ENCODE results near the gene STPG3. TPM values are rescaled to one million over a fixed set of nuclear protein-coding genes. Genes with fewer than 3 reads are reported as not detected.

STPG3 gene
- total RNA-seq, 1 donor from 2014 or later = 0.78 TPM

- DNase-seq (ENCODE audit: extremely low spot score, unreplicated experiment) = peak; percentile 83
- Mint-ChIP-seq H3K9me3 (ENCODE audit: unreplicated experiment) (no peaks in the 10 kb centered on the region), H3K4me3 (ENCODE audit: unreplicated experiment) (no peak overlapping the region), H3K4me1 (ENCODE audit: unreplicated experiment) (peaks cover 32% of the 10 kb centered on the region), H3K27me3 (ENCODE audit: unreplicated experiment) (no peaks in the 10 kb centered on the region), H3K36me3 (ENCODE audit: unreplicated experiment) (peaks cover 13% of the 10 kb centered on the region), H3K27ac (ENCODE audit: unreplicated experiment) (no peak overlapping the region)
- no peak for TF ChIP-seq CTCF (IDR thresholded peaks at IDR 0.05)
Observed at GRCh38 chr9:137272241-137273094, 21.4 kb downstream of the STPG3 start.

GRCh38 chr9:137273095-137273490, 22.0 kb downstream of the STPG3 start:
- no peak overlapping the region for H3K4me3 Mint-ChIP-seq (ENCODE audit: unreplicated experiment)
- H3K27ac Mint-ChIP-seq (ENCODE audit: unreplicated experiment) = no peak overlapping the region
- TF ChIP-seq CTCF (IDR thresholded peaks at IDR 0.05) = no peak
- no peaks in the 10 kb centered on the region for H3K27me3 Mint-ChIP-seq (ENCODE audit: unreplicated experiment)
- H3K9me3 Mint-ChIP-seq (ENCODE audit: unreplicated experiment) = no peaks in the 10 kb centered on the region
- peaks cover 36% of the 10 kb centered on the region for H3K4me1 Mint-ChIP-seq (ENCODE audit: unreplicated experiment)
- H3K36me3 Mint-ChIP-seq (ENCODE audit: unreplicated experiment) = peaks cover 13% of the 10 kb centered on the region
- no peak for DNase-seq (ENCODE audit: extremely low spot score, unreplicated experiment)

GRCh38 chr9:137273611-137274320, 22.7 kb downstream of the STPG3 start:
- no peak for TF ChIP-seq CTCF (IDR thresholded peaks at IDR 0.05)
- Mint-ChIP-seq H3K27ac (ENCODE audit: unreplicated experiment) (no peak overlapping the region), H3K4me1 (ENCODE audit: unreplicated experiment) (peaks cover 33% of the 10 kb centered on the region), H3K36me3 (ENCODE audit: unreplicated experiment) (peaks cover 13% of the 10 kb centered on the region), H3K27me3 (ENCODE audit: unreplicated experiment) (no peaks in the 10 kb centered on the region), H3K9me3 (ENCODE audit: unreplicated experiment) (no peaks in the 10 kb centered on the region), H3K4me3 (ENCODE audit: unreplicated experiment) (no peak overlapping the region)
- no peak for DNase-seq (ENCODE audit: extremely low spot score, unreplicated experiment)

GRCh38 chr9:137275203-137275587, 24.1 kb downstream of the STPG3 start:
- Mint-ChIP-seq H3K36me3 (ENCODE audit: unreplicated experiment) (peaks cover 5% of the 10 kb centered on the region), H3K9me3 (ENCODE audit: unreplicated experiment) (no peaks in the 10 kb centered on the region), H3K4me3 (ENCODE audit: unreplicated experiment) (no peak overlapping the region), H3K27me3 (ENCODE audit: unreplicated experiment) (no peaks in the 10 kb centered on the region), H3K27ac (ENCODE audit: unreplicated experiment) (peak overlapping the region; percentile 64), H3K4me1 (ENCODE audit: unreplicated experiment) (peaks cover 26% of the 10 kb centered on the region)
- TF ChIP-seq CTCF (IDR thresholded peaks at IDR 0.05) = no peak
- DNase-seq (ENCODE audit: extremely low spot score, unreplicated experiment) = no peak
